ENCODE results near the gene PADI1.

The PADI1 gene

GRCh38 chr1:17188889-17189631 is 15.9 kb upstream of the PADI1 start:
- Histone ChIP-seq H3K9ac (ENCODE audit: insufficient read length, low read depth) (no peak overlapping the region), H3K27me3 (ENCODE audit: insufficient read depth, insufficient read length) (no peaks in the 10 kb centered on the region), H3K4me3 (ENCODE audit: insufficient read length, low read depth) (no peak overlapping the region), H3K36me3 (ENCODE audit: insufficient read depth, insufficient read length, low read length) (no peaks in the 10 kb centered on the region), H3K4me1 (ENCODE audit: insufficient read depth, insufficient read length) (peaks cover 14% of the 10 kb centered on the region), H3K9me3 (ENCODE audit: insufficient read depth, low read length) (peaks cover 9% of the 10 kb centered on the region)
- TF ChIP-seq ZNF274 (IDR thresholded peaks at IDR 0.05; ENCODE audit: low read depth, low read length) (no peak), YY1 (IDR thresholded peaks at IDR 0.05; ENCODE audit: insufficient read depth, insufficient read length) (no peak), SUZ12 (IDR thresholded peaks at IDR 0.05; ENCODE audit: extremely low read depth, insufficient read depth, insufficient read length) (no peak)
- DNase-seq (ENCODE audit: low read depth, low spot score), result no peak

GRCh38 chr1:17189632-17189990 is 15.3 kb upstream of the PADI1 start:
- TF ChIP-seq SUZ12 (IDR thresholded peaks at IDR 0.05; ENCODE audit: extremely low read depth, insufficient read depth, insufficient read length), result no peak
- no peak for TF ChIP-seq ZNF274 (IDR thresholded peaks at IDR 0.05; ENCODE audit: low read depth, low read length)
- no peak for TF ChIP-seq YY1 (IDR thresholded peaks at IDR 0.05; ENCODE audit: insufficient read depth, insufficient read length)
- peaks cover 9% of the 10 kb centered on the region for H3K9me3 ChIP-seq (ENCODE audit: insufficient read depth, low read length)
- H3K27me3 ChIP-seq (ENCODE audit: insufficient read depth, insufficient read length), result no peaks in the 10 kb centered on the region
- no peaks in the 10 kb centered on the region for H3K36me3 ChIP-seq (ENCODE audit: insufficient read depth, insufficient read length, low read length)
- peaks cover 14% of the 10 kb centered on the region for H3K4me1 ChIP-seq (ENCODE audit: insufficient read depth, insufficient read length)
- H3K9ac ChIP-seq (ENCODE audit: insufficient read length, low read depth), result no peak overlapping the region
- DNase-seq (ENCODE audit: low read depth, low spot score), result no peak
- no peak overlapping the region for H3K4me3 ChIP-seq (ENCODE audit: insufficient read length, low read depth)

- no peak for TF ChIP-seq SUZ12 (IDR thresholded peaks at IDR 0.05; ENCODE audit: extremely low read depth, insufficient read depth, insufficient read length)
- H3K36me3 ChIP-seq (ENCODE audit: insufficient read depth, insufficient read length, low read length), result no peaks in the 10 kb centered on the region
- no peaks in the 10 kb centered on the region for H3K27me3 ChIP-seq (ENCODE audit: insufficient read depth, insufficient read length)
- no peak overlapping the region for H3K4me3 ChIP-seq (ENCODE audit: insufficient read length, low read depth)
- DNase-seq (ENCODE audit: low read depth, low spot score), result peak; percentile 35
- peaks cover 9% of the 10 kb centered on the region for H3K9me3 ChIP-seq (ENCODE audit: insufficient read depth, low read length)
- peak overlapping the region; percentile 13 for H3K9ac ChIP-seq (ENCODE audit: insufficient read length, low read depth)
- H3K4me1 ChIP-seq (ENCODE audit: insufficient read depth, insufficient read length), result peaks cover 12% of the 10 kb centered on the region
These were observed 14.6 kb upstream of the PADI1 start for GRCh38 chr1:17190010-17190995.

- H3K4me1 ChIP-seq (ENCODE audit: insufficient read depth, insufficient read length), result peaks cover 9% of the 10 kb centered on the region
- no peaks in the 10 kb centered on the region for H3K36me3 ChIP-seq (ENCODE audit: insufficient read depth, insufficient read length, low read length)
- DNase-seq (ENCODE audit: low read depth, low spot score), result no peak
- no peak overlapping the region for H3K4me3 ChIP-seq (ENCODE audit: insufficient read length, low read depth)
- no peak for TF ChIP-seq SUZ12 (IDR thresholded peaks at IDR 0.05; ENCODE audit: extremely low read depth, insufficient read depth, insufficient read length)
- TF ChIP-seq ZNF274 (IDR thresholded peaks at IDR 0.05; ENCODE audit: low read depth, low read length), result no peak
- TF ChIP-seq YY1 (IDR thresholded peaks at IDR 0.05; ENCODE audit: insufficient read depth, insufficient read length), result no peak
- H3K9me3 ChIP-seq (ENCODE audit: insufficient read depth, low read length), result peaks cover 9% of the 10 kb centered on the region
- H3K27me3 ChIP-seq (ENCODE audit: insufficient read depth, insufficient read length), result no peaks in the 10 kb centered on the region
- H3K9ac ChIP-seq (ENCODE audit: insufficient read length, low read depth), result no peak overlapping the region
These were observed 13.0 kb upstream of the PADI1 start for GRCh38 chr1:17191990-17192242.

GRCh38 chr1:17192394-17193221 is 12.3 kb upstream of the PADI1 start:
- no peak overlapping the region for H3K9ac ChIP-seq (ENCODE audit: insufficient read length, low read depth)
- no peak overlapping the region for H3K4me3 ChIP-seq (ENCODE audit: insufficient read length, low read depth)
- peaks cover 9% of the 10 kb centered on the region for H3K4me1 ChIP-seq (ENCODE audit: insufficient read depth, insufficient read length)
- TF ChIP-seq SUZ12 (IDR thresholded peaks at IDR 0.05; ENCODE audit: extremely low read depth, insufficient read depth, insufficient read length) (no peak), YY1 (IDR thresholded peaks at IDR 0.05; ENCODE audit: insufficient read depth, insufficient read length) (no peak), ZNF274 (IDR thresholded peaks at IDR 0.05; ENCODE audit: low read depth, low read length) (no peak)
- DNase-seq (ENCODE audit: low read depth, low spot score), result no peak
- no peaks in the 10 kb centered on the region for H3K36me3 ChIP-seq (ENCODE audit: insufficient read depth, insufficient read length, low read length)
- peaks cover 9% of the 10 kb centered on the region for H3K9me3 ChIP-seq (ENCODE audit: insufficient read depth, low read length)
- no peaks in the 10 kb centered on the region for H3K27me3 ChIP-seq (ENCODE audit: insufficient read depth, insufficient read length)

- no peak overlapping the region for H3K4me3 ChIP-seq (ENCODE audit: insufficient read length, low read depth)
- H3K27me3 ChIP-seq (ENCODE audit: insufficient read depth, insufficient read length), result no peaks in the 10 kb centered on the region
- H3K4me1 ChIP-seq (ENCODE audit: insufficient read depth, insufficient read length), result peaks cover 9% of the 10 kb centered on the region
- peaks cover 4% of the 10 kb centered on the region for H3K9me3 ChIP-seq (ENCODE audit: insufficient read depth, low read length)
- no peaks in the 10 kb centered on the region for H3K36me3 ChIP-seq (ENCODE audit: insufficient read depth, insufficient read length, low read length)
- no peak for DNase-seq (ENCODE audit: low read depth, low spot score)
- H3K9ac ChIP-seq (ENCODE audit: insufficient read length, low read depth), result no peak overlapping the region
- no peak for TF ChIP-seq ZNF274 (IDR thresholded peaks at IDR 0.05; ENCODE audit: low read depth, low read length)
- TF ChIP-seq YY1 (IDR thresholded peaks at IDR 0.05; ENCODE audit: insufficient read depth, insufficient read length), result no peak
- TF ChIP-seq SUZ12 (IDR thresholded peaks at IDR 0.05; ENCODE audit: extremely low read depth, insufficient read depth, insufficient read length), result no peak
These were observed 11.5 kb upstream of the PADI1 start for GRCh38 chr1:17193222-17194132.

Measured in NT2/D1 (cell line).